Lower leg skin (tissue), 4 donors: ENCODE data around the gene PSMD8. TPM values are rescaled to one million over a fixed set of nuclear protein-coding genes. Genes with fewer than 3 reads are reported as not detected.
A peak's percentile ranks its signal among the peaks of the same experiment; 100 is the strongest.
"Not testable (repeated sequence)": the region's sequence is repeated elsewhere in the genome, so short reads cannot be mapped to it uniquely, and the experiment has no call there.

ENCODE experiments used
- DNase-seq, 2 donors: peaks; one replicate each; pipeline ENCODE4 v3.0.0-alpha.2; 2019; ENCODE audit warnings: low spot score in 2 of 2
- H3K4me3 ChIP-seq: fragments of 200-600 bp; sonication (generic); 2 replicates; pipeline ENCODE4 v1.5.1; 2017; ENCODE audit warnings: mild to moderate bottlenecking, low read depth; ENCODE audit not compliant: poor library complexity, severe bottlenecking
- CTCF ChIP-seq, 3 donors: fragments of 450-650 bp; IDR thresholded peaks; one replicate each; pipeline ENCODE4 v1.5.1; 2016; ENCODE audit warnings: antibody characterized with exemption in 3 of 3, mild to moderate bottlenecking in 3 of 3, moderate library complexity in 2 of 3
- POLR2A ChIP-seq, 2 donors: fragments of 450-650 bp; IDR thresholded peaks; one replicate each; pipeline ENCODE4 v1.6.1; 2016 to 2017; ENCODE audit warnings: antibody characterized with exemption in 2 of 2, mild to moderate bottlenecking in 1 of 2, moderate library complexity in 1 of 2
- WGBS, 2 donors: methylation state at CpG; one replicate each; pipeline ENCODE4 v1.1.5; 2018; 5-methylcytosine and 5-hydroxymethylcytosine counted together
- intact Hi-C: fragments of 100-400 bp; cut with DNase I; formaldehyde crosslinking; loops from one replicate; pipeline ENCODE4 v1.15.0; 2023; ENCODE audit warnings: low total_unique reads
- total RNA-seq, 4 donors: library from RNA; depleted of rRNA; stranded (reverse); fragments of >200 nt; gene quantifications; one replicate each; pipeline ENCODE4 v1.1.0, GENCODE V29; 2016

PSMD8 gene
- total RNA-seq, 4 donors from 2014 or later = 222 to 319 (median 311) TPM

- intact Hi-C loops = loop anchor here (10.0 kb wide), 1 partner anchor 232 kb away; no protein-coding TSS in a partner anchor
- peak; percentile 94 to 99 for DNase-seq
- TF ChIP-seq POLR2A (IDR thresholded peaks at IDR 0.05) (no peak), CTCF (IDR thresholded peaks at IDR 0.05) (peak in 1 of 3 donors; percentile 76)
- 0 to 1% methylated on average over 6 to 36 of the region's 82 CpGs for WGBS, 2 donors
- H3K4me3 ChIP-seq = peak within 1 kb of the TSS; percentile 75
Measured at GRCh38 chr19:38402967-38403674, 28.8 kb downstream of the PSMD8 start, which contains the start of gene FAM98C. TSS of gene FAM98C (plus strand) at chr19:38403093. CDS start at chr19:38403154, 61 bp downstream.

- 95 to 96% methylated on average over 6 of the region's 6 CpGs for WGBS, 2 donors
- no peak for DNase-seq
- no peak for TF ChIP-seq POLR2A (IDR thresholded peaks at IDR 0.05)
- TF ChIP-seq CTCF (IDR thresholded peaks at IDR 0.05) = no peak
- H3K4me3 ChIP-seq = no peak overlapping the region
- intact Hi-C loops = loop anchor here (10.0 kb wide), 1 partner anchor 230 kb away; no protein-coding TSS in a partner anchor
Measured at GRCh38 chr19:38404858-38405257, 30.5 kb downstream of the PSMD8 start.

- intact Hi-C loops = loop anchor here (10.0 kb wide), 1 partner anchor 230 kb away; no protein-coding TSS in a partner anchor
- H3K4me3 ChIP-seq = no peak overlapping the region
- no peak for DNase-seq
- TF ChIP-seq POLR2A (IDR thresholded peaks at IDR 0.05) = no peak
- no peak for TF ChIP-seq CTCF (IDR thresholded peaks at IDR 0.05)
- WGBS, 2 donors = 91 to 94% methylated on average over 6 to 8 of the region's 8 CpGs
Measured at GRCh38 chr19:38405276-38405675, 30.9 kb downstream of the PSMD8 start.

GRCh38 chr19:38409631-38410133, 35.3 kb downstream of the PSMD8 start:
- intact Hi-C loops = loop anchor here (10.0 kb wide), 1 partner anchor 225 kb away; no protein-coding TSS in a partner anchor
- DNase-seq = no peak
- TF ChIP-seq POLR2A (IDR thresholded peaks at IDR 0.05) = no peak
- no peak for TF ChIP-seq CTCF (IDR thresholded peaks at IDR 0.05)
- no peak overlapping the region for H3K4me3 ChIP-seq
- 35 to 49% methylated on average over 7 of the region's 7 CpGs for WGBS, 2 donors

- intact Hi-C loops, DNase-seq, H3K4me3 ChIP-seq: not testable (repeated sequence)
- 78 to 86% methylated on average over 6 of the region's 6 CpGs for WGBS, 2 donors
Measured at GRCh38 chr19:38410407-38410806, 36.0 kb downstream of the PSMD8 start.

- no peak overlapping the region for H3K4me3 ChIP-seq
- TF ChIP-seq CTCF (IDR thresholded peaks at IDR 0.05) (no peak), POLR2A (IDR thresholded peaks at IDR 0.05) (no peak)
- DNase-seq = no peak
- 84 to 86% methylated on average over 12 to 13 of the region's 13 CpGs for WGBS, 2 donors
- intact Hi-C loops = no loop called here
Measured at GRCh38 chr19:38411041-38411712, 36.8 kb downstream of the PSMD8 start.

- 79 to 83% methylated on average over 5 of the region's 5 CpGs for WGBS, 2 donors
- H3K4me3 ChIP-seq, intact Hi-C loops, DNase-seq: not testable (repeated sequence)
Measured at GRCh38 chr19:38411898-38412297, 37.5 kb downstream of the PSMD8 start.
